HG03159 (cell line): ENCODE results near the gene ATP8B4.
"Not testable (repeated sequence)": the region's sequence is repeated elsewhere in the genome, so short reads cannot be mapped to it uniquely, and the experiment has no call there.

Source experiments
- ATAC-seq: cut with Tn5 transposase; IDR thresholded peaks from one replicate; pipeline ENCODE4 v1.9.1; 2021; ENCODE audit warnings: mild to moderate bottlenecking, moderate library complexity; ENCODE audit not compliant: unreplicated experiment

The ATP8B4 gene

DNA sequence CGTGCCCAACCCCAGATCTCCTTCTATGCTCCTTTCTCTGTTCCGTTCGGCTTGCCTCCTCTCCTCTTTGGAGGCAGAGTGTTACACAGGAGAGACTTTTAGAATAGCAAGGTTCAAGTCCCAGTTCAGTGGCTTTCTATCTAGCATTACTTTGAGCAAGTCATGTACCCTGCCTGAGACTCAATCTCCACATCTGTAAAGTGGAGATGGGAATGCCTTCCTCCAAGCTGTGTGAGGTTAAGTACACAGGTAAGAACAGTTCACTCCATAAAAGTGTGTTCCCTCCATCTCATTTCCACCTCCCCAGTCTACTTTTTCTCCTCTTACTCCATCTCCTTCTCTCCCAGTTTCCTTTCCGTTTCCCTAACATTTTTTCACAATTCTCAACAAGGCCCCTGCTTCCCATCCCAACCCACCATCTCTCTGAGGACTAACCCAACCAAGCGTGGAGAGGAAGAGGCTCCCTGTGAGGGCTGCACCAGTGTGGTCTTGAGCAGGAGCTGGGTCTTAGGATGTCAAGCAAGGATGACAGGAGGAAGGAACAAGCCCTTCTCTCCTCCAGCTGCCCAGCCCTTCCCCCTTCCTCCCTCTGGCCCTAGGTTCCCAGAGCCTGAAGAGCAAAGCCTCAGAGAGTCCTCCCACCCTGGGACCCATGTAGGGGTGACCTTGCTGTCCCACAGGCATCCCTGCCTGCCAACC lies 6.4 kb downstream of the ATP8B4 start:
- no peak for ATAC-seq

DNA sequence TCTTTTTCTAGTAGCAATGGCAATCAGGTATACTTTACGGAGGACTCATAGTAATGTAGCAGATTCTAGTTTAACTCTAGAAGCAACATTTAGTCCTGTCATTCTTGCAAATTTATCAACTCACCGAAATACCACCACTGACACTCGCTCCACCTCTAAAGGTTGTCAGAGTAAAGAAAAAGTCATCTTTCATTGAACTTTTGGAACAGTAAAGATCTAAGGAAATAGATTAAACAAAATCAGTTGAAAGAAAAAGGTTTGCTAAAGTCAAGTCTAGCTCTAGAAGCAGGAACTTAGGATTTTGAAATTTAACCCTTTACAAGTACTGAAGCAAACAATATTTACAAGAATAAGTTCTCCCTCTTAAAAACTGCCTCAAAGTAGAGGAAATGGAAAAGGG lies 8.7 kb downstream of the ATP8B4 start:
- no peak for ATAC-seq

DNA sequence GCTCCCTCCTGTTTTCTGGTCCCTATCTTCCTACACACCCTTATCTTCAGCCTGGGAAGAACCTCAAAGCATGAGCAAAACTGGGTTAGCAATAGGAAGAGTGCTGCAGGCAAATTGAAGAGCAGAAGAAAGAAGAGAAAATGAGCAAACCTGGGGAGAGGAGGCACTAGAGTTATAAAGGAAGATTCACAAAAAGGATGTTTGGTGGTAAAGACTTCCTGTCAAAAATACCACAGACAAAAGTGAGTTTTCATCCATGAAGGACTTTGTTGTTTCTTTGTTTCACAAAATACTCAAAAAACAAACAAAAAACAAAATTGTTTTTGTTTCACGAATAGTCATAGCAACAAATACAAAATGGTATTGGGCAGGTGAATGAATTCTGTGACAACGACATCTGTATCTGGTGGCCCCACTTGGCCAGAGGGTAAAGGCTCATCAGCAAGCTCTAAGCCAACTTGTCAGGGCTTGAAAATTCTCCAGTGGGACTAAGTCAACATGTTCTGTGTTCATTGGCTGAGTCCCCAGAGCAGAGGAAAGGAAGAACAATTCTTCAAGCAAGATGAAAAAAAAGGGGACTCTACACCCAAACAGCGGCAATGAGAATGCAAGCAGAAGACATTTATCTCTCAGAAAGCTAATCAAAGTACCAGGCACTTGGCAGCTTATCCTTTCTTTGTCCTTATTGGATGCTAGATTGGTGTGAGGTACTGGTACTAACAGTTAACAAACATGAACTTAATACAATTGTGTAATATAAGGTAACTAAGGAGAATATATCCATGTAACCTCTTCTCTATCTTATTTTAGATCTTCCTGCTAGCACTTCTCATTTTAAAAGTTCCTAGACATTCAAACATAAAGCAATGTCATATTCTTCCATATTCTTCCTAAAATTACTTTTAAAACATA lies 9.7 kb downstream of the ATP8B4 start:
- ATAC-seq = no peak

DNA sequence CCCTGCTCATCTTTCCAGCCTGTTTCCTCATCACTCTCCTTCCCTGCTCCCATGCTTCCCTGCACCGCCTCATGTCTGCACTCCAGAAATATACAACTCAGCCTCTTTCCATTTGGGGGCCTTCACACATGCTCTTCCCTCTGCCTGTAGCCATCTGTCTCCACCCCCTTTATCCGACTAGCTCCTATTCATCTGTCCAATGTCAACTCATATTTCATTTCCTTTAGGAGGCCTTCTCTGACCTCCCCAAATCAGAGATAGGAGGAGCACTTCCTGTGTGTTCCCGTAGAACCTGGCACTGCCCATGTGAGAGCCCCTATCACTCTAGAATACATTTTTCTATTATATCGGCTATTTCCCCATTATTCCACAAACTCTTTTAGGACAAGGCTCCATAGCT lies 10.6 kb downstream of the ATP8B4 start:
- no peak for ATAC-seq

DNA sequence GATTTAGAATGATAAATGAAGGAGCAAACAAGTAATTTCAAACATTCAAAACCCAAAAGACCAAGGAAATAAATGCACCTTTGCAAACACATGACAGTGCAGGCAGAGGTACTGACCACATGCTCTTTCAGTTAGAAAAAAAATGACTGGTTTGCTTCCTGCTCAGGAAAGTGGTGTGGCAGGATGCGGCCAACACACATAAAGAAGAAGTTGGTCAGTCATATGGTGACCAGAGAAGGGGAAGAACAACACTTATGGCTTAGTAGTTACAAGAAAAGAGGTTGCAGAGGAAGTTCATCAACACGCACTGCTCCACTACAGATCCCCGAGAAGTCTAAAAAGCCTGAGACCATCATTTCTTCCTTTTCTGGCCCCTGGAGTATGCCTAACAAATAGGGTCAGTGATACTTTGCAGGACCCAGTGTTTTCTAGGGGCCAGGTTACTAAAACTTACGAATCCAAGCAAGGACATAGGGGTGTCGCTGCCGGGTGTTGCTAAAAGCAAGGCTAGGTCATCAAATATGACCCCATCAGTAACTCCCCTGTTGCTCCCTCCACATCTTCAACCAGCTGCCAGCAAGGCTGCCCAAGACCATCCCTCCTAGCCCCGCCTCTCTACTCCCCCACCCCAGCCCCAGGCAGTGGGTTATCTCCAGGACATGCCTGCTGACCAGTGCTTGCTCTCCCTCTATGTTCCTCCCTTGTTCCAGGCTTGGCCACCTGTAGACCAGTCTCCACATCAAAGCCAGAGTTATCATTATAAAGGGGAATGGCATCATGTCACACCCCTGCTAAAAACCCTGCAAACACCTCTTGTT lies 11.2 kb downstream of the ATP8B4 start:
- ATAC-seq = peak; percentile 92

DNA sequence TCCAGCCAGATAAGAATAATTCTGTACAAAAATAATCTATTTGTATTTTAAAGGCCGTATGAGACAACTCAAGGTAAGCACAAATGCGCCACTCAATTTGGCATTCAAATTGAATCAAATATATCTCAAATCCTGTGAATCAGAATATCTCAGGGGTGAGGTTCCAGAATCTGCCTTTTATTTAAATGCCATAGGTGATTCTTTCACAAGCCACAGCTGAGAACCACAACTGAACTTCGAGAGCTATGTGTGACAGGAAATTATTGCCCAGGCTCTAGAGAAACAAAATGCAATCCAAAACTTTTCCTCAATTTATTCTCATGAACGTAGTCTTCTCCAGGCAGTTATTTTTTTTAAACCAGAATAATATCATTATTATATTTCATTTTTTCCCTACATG lies 11.9 kb downstream of the ATP8B4 start:
- ATAC-seq = no peak

DNA sequence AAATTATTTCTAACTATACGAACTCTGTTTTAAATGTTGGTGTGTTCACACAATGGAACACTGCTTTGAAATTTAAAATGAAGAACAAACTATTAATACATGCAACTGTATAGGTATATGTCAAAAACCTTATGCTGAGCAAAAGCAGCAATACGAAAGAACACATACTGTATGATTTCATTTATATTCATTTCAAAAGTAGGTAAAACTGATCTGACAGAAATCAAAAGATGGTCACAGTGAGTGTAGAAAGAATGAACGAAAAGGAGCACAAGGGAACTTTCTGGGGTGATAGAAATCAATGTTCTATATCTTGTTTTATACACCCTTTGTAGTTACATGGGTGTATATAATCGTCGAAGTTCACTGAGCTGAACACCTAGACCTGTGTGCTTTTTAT lies 12.6 kb downstream of the ATP8B4 start:
- ATAC-seq = no peak

DNA sequence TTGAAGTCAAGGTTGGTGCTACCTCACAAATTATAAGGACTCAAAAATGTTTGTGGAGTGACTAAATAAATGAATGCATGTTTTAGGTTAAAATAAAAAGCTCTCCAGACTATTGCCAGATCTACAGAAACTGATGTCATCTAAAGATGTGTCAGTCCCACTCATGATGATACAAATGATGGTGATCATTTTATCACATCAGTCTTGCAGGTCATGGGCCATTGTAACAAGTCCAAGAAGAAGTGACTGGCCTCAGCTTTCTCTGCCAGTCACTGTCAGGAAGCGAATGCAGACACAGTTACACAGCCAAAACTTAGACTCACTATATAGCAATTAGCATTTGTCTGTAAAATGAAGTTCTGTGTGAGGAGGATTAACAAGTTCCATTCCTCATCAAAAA lies 18.5 kb downstream of the ATP8B4 start:
- ATAC-seq = no peak

DNA sequence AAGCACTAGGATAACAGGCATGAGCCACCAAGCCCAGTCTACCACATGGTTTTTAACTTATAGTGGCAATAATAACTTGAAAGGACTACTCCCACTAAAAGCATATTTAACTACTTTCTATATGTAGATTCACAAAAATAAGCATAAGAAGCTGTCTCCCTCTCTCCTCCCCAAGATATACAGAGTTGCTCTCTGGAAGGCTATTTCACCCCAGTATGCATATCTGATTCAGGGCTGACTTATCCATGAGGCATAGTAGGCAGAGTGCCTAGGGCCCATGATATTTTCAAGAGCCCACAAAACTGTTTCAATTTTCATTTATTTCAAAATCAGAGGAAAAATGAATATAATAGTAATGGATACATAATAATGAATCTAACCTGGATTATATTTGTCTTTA lies 20.5 kb downstream of the ATP8B4 start:
- no peak for ATAC-seq

DNA sequence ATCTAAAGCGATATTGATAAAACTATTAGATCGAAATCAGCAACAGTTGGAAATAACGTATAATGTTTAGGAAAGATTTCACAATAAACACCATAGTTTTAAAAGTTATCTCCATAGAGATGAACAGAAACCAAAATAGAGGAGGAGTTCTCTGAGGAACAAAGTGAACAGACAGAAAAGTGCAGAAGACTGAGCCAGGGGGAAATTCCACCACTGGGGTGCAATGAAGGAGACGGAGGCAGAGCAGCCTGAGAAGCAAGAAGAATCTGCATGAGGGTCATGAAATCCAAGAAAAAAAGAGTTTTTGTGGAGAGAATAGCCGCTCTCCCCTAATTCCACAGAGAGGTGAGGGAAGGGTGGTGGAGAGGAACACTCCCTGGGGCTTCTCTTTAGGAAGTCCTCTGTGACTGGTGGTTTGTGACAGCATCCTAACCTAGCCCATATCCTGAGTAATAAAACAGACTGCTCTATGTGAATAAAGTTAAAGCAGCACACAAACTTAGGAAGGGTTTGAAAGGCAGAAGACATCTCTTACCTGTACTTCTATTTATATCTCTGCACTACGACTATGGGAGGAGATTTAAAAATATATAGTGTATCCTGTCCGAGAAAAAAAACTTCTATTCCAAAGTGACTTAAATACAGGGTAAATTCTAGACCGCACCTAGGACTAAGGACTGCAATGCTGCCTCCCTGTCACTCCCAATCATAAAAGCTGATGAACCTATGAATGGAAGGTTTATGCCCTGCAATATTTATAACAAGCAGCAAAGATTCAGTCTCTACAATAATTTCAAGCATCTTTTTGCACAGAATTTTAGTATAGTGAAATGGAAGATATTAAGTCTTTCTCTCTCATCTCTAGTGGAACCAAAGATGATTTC lies 22.9 kb downstream of the ATP8B4 start:
- ATAC-seq = no peak

DNA sequence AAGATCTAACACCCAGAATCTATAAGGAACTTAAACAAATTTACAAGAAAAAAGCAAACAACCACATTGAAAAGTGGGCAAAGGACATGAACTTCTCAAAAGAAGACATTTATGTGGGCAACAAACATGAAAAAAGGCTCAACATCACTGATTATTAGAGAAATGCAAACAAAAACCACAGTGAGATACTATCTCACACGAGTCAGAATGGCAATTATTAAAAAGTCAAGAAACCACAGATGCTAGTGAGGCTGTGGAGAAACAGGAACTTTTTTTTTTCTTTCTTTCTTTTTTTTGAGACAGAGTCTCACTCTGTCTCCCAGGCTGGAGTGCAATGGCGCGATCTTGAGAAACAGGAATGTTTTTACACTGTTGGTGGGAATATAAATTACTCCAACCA lies 29.6 kb downstream of the ATP8B4 start:
- not testable (repeated sequence) for ATAC-seq

DNA sequence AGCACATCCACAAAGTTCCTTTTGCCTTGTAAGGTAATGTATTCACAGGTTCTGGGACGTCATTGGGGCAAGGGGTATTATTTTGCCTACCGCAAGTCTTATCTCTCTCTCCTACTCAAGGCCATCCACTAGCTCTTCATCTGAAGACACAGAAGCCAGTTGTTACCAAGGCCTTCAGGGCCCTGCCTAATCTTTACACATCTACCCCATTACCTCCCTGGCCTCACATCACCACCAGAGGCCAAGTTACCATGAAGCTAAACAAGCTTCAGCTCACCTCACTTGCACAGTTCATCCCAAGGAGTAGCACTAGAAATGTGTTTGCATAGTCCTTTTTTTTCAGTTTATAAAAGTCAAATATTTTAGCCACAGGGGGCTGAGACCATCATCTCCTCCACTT lies 34.1 kb downstream of the ATP8B4 start:
- ATAC-seq = no peak

DNA sequence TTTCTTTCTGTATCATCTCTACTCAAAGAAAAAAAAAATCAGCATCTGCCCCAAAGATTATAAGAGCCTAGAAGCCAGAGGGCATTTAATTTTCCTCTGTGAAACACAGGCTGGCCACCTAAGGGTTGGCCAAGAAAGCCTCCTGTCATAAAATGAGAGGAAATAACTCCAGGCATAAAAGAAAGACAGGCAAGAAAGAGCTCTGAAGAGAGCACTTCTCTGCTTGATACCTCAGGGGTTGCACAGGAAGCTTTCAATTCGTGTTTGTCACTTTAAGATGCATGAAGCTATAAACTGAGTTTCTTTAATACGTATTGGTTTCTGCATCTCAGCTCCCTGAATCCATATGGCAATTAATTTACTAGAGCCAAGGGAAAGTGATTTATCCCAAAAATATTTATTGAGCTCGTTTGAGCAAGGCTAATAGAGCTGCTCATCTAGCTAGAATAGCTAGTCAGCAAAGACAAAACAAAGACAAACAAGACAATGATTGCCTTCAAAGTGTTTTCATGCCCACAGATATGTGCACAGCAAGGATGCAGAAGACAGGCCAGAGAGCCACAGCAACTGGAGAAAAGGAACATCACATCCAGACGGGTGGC lies 35.5 kb downstream of the ATP8B4 start:
- ATAC-seq = no peak

DNA sequence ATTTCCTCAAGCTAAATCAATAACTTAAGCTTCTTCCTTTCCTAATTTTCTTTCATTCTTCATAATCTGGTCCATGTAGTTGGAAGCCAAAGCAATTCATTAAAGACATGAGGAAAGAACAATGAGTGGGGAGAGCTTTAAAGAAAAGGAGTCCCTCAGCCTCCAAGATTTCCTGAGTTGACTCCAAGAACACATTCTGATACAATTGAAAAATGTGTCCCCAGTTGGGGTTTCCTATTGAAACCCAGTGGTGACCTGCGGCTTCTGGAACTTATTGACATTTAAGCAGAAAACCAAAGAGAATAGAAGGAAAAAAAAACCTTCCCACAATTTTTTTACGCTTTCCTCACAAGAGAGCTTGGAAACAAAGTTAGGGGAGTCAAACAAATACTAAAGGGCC lies 37.0 kb downstream of the ATP8B4 start:
- no peak for ATAC-seq

DNA sequence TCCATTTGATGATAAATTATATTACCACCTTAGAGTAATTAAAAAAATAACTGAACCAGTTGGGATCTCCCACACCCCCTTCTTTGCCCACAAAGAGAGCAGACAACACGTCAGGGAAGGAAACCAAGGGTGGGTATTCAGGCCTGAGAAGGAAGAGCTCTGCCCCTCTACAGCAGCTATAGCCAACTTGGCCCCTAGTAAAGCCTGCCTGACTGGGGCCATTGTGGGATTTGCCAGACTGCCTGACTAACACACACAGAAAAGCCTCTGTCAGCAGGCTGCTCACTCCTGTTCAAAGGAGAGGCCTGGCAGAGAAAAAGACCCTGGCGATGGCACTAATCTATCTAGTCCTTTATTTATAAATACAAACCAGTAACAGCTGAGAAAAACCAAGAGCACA lies 41.4 kb downstream of the ATP8B4 start:
- no peak for ATAC-seq

DNA sequence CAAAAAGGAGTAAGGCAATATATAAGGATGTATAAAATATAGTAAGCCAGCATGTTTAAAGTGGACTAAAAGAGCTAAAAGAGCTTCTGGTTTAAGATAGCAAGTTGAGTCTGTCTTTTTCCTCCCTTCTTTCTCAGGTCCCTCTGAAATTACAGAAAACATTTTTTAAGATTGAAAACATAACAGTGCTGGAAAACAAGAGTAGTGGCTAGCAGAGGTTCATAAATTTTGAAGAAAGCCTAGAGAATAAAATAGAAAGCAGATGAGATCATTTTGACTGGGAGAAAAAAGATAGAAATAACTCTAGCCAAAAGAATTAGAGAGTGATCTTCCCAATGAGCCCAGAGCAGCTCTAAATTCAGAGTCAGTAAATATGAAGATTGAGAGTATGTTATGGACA lies 41.9 kb downstream of the ATP8B4 start:
- ATAC-seq = no peak

DNA sequence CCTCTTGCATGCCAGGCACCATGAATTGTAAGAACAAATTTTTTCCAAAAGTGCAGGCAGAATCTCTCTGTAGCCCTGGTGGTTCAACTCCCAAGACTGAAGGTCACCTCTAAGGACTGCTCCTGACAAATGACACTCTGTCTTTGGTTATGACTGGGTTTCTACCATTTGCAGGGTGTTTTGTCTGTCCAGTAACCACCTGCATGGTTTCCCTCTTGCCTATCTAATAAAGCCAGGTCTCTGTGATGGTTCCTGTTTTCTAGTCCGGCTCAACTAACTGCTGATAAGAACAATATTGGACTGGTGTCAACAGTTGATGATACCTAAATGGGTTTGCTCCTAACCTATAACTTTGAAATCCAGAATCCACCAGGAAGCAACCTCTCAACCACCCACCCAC lies 43.7 kb downstream of the ATP8B4 start:
- ATAC-seq = no peak

DNA sequence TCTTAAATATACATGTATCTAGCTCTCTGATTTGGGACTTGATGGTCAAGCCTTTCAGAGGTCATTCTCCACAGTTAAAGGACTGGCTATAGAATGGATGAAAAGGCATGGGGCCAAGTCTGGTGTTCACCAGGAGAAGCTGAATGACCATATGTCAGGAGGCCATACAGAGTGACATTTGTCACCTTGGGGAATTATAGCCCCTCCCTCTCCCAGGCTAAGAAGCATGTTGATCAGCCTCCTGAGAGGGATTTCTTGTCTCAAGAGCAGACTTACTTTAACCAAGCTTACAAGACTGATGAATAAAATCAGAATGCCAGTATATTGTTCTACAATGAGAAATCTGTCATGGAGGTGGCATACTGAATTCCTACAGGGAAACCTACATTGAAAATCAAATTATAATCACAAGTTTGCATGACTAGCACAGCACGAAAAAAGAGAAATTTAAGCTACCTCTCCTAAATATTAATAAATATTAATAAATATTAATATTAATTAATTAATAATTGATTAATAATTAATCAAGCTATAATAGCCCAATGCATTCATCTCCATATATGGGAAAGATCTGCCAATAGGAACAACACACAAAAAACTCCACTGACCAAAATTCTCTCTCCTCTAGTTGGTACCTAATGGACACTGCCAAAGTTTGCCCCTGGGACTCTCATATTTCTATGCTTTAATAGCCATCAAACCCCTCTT lies 47.3 kb downstream of the ATP8B4 start:
- no peak for ATAC-seq

DNA sequence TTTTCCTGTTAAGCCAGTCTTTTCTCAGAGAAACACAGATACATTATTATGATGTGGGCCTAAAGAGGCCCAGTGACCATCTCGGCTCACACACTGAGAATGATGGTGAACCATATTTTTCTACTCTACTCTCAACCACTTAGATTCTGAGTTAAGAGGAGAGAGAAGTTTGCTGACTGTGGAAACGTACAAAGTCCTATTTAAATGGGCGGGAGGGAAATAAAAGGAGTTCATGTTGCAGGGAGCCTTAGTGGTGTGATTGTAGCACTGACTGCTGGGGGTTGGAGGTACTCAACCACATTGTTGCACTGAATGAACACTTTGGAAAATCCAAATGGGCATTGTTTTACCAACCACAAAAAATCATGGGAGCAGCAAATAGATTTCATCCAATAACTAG lies 51.0 kb downstream of the ATP8B4 start:
- no peak for ATAC-seq

DNA sequence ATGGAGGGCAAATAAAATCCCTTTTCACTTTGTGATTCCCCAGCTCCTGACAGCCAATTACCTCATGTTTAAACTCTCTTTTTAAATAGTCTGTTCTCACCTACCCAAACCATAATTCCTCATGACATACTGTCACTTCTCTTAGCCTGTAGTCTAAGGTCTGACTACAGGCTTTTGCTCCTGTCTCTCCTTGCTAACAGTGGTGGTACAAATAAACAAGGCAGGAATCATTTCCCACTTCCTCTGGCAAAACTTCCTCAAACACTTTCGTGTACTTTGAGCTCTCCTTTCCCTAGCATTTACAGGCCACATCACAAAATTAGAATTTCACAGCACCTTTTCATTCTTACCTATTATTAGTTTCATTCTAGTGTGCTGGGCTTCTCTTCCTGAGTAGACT lies 51.8 kb downstream of the ATP8B4 start:
- ATAC-seq = no peak
